ENCODE data around the gene SLC39A2. TPM values are rescaled to one million over a fixed set of nuclear protein-coding genes. Genes with fewer than 3 reads are reported as not detected.
"Not testable (repeated sequence)": the region's sequence is repeated elsewhere in the genome, so short reads cannot be mapped to it uniquely, and the experiment has no call there.

Gene SLC39A2
- total RNA-seq, 1 experiment from 2014 or later: not detected

DNA sequence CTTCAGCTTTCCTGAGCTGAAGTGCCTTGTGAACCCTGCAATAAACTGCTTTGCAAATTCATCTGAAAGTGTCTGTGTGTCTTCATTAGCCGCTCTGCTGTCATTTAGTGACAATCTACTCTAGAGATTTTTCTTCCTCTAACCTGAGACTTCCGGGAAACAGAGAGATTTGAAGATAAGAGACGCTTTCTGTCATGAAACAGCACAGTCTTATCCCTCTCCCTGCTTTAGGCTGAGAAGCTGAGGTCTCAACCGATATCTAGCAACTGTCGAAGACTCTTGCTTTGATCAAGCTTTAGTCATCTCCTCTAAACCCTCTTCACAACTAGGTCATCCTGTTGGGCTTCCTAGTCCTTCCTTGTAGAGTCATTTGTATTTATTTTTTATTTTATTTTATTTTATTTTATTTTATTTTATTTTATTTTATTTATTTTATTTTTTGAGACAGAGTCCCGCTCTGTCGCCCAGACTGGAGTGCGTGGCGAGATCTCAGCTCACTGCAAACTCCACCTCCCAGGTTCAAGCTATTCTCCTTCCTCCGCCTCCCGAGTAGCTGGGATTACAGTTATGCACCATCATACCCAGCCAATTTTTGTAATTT is 42.6 kb upstream of the SLC39A2 start:
- Histone ChIP-seq H3K79me2 (ENCODE audit: insufficient read depth, low read length) (no peaks in the 10 kb centered on the region), H3K36me3 (ENCODE audit: control insufficient read depth in 1 of 2, insufficient read depth in 2 of 2, low read length in 2 of 2) (no peaks in the 10 kb centered on the region), H3K4me3 (replicated peaks in 1 of 2; ENCODE audit: low read depth in 1 of 2, low read length in 2 of 2) (no peak overlapping the region), H3K9ac (ENCODE audit: low read length) (no peak overlapping the region), H3K9me3 (ENCODE audit: control insufficient read depth in 1 of 2, insufficient read depth in 1 of 2, low read depth in 1 of 2, low read length in 2 of 2) (no peaks in the 10 kb centered on the region), H3K9me2 (ENCODE audit: insufficient read depth) (no peaks in the 10 kb centered on the region), H3K4me2 (ENCODE audit: low read length) (no peak overlapping the region), H2AFZ (ENCODE audit: low read depth, low read length, poor library complexity, severe bottlenecking) (no peak overlapping the region), H3K27ac (ENCODE audit: low read depth, low read length) (no peak overlapping the region), H3K4me1 (ENCODE audit: control insufficient read depth in 1 of 2, insufficient read depth in 2 of 2, low read length in 2 of 2) (peaks cover 3 to 7% of the 10 kb centered on the region in 2 experiments; a peak in 2 of 4 replicates), H4K20me1 (ENCODE audit: insufficient read depth) (no peaks in the 10 kb centered on the region), H3K27me3 (ENCODE audit: insufficient read depth, low read length) (peaks cover 19% of the 10 kb centered on the region)
- DNase-seq (ENCODE audit: low read depth, low spot score) (no peak), ATAC-seq (no peak)
- intact Hi-C loops (cut with micrococcal nuclease): no loop called here
- RAD21 ChIA-PET (ENCODE audit: low non-redundant PET in 1 of 2, low total read pairs in 2 of 2, uncharacterized antibody in 2 of 2, unreplicated experiment in 2 of 2): no interaction called here
- CTCF ChIA-PET: no interaction called here
- POLR2A ChIA-PET: no interaction called here
- TF ChIP-seq ZNF274 (IDR thresholded peaks at IDR 0.05; ENCODE audit: low read depth, low read length) (no peak), TCF7L2 (IDR thresholded peaks at IDR 0.05; ENCODE audit: borderline replicate concordance, extremely low read depth, insufficient read depth, insufficient read length) (no peak), FOSL1 (IDR thresholded peaks at IDR 0.05; ENCODE audit: low read depth) (no peak)
- BruUV-seq (replicated peaks): no TSS peak

DNA sequence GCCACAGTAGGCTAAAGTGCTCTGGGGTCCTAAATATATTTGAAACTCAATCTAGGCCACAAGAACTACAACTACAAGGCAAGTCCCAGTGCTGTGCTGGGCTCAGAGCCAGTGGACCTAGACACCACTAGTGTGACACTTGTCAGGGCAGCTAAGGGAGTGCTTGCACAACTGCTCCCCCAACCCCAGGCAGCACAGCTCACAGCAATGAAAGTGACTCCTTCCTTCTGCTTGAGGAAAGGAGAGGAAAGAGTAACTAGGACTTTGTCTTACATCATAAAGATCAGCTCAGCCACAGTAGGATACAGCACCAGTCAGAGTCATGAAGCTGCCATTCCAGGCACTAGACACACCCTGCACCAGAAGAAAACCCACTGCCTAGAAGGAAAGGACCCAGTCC is 40.1 kb upstream of the SLC39A2 start:
- ATAC-seq; CTCF ChIA-PET; H3K4me1 ChIP-seq (ENCODE audit: control insufficient read depth in 1 of 2, insufficient read depth in 2 of 2, low read length in 2 of 2); RAD21 ChIA-PET (ENCODE audit: low non-redundant PET in 1 of 2, low total read pairs in 2 of 2, uncharacterized antibody in 2 of 2, unreplicated experiment in 2 of 2); H3K4me2 ChIP-seq (ENCODE audit: low read length); H2AFZ ChIP-seq (ENCODE audit: low read depth, low read length, poor library complexity, severe bottlenecking); H4K20me1 ChIP-seq (ENCODE audit: insufficient read depth); H3K4me3 ChIP-seq (replicated peaks in 1 of 2; ENCODE audit: low read depth in 1 of 2, low read length in 2 of 2); intact Hi-C loops (cut with micrococcal nuclease); POLR2A ChIA-PET; DNase-seq (ENCODE audit: low read depth, low spot score); H3K27ac ChIP-seq (ENCODE audit: low read depth, low read length); H3K79me2 ChIP-seq (ENCODE audit: insufficient read depth, low read length); H3K9me2 ChIP-seq (ENCODE audit: insufficient read depth); H3K36me3 ChIP-seq (ENCODE audit: control insufficient read depth in 1 of 2, insufficient read depth in 2 of 2, low read length in 2 of 2); BruUV-seq (replicated peaks); H3K9ac ChIP-seq (ENCODE audit: low read length); H3K9me3 ChIP-seq (ENCODE audit: control insufficient read depth in 1 of 2, insufficient read depth in 1 of 2, low read depth in 1 of 2, low read length in 2 of 2): not testable (repeated sequence)
- H3K27me3 ChIP-seq (ENCODE audit: insufficient read depth, low read length): peaks cover 14% of the 10 kb centered on the region; the same call in 1 of the 2 replicates
